ENCODE measurements around the gene MIEN1. TPM values are rescaled to one million over a fixed set of nuclear protein-coding genes. Genes with fewer than 3 reads are reported as not detected.

Gene MIEN1
- total and polyA plus RNA-seq, 8 donors, result 9.3 to 312 (median 114) TPM

DNA sequence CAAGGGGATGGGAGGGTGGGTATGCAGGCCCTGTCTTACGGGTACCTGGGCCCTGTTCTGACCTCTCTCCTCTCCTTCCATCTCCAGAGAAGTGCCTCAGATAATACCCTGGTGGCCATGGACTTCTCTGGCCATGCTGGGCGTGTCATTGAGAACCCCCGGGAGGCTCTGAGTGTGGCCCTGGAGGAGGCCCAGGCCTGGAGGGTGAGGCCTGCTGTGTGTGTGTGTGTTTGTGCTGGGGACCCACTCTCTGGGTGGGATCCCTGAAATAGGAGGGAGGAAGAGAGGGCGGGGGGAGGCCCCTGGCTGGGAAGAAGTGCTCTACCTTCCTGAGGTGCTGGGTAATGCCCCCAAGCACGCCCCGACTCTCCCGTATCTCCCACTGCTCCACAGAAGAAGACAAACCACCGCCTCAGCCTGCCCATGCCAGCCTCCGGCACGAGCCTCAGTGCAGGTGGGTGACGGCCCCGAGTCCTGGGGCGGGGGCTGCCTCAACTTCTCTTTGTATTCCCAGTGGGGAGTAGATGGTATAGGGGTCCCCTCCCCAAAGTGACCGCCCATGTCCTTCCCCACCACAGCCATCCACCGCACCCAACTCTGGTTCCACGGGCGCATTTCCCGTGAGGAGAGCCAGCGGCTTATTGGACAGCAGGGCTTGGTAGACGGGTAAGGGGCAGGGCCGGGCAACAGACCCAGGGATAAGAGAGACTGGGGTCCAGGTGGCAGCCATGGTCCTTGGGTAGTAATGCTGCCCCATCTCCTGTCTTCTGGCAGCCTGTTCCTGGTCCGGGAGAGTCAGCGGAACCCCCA is 15.2 kb upstream of the MIEN1 start:
- no peak for DNase-seq
- intact Hi-C loops (cut with DNase I; ENCODE audit: low total_unique reads), result no loop called here
- WGBS, 5 donors, result 90 to 93% (median 92%) methylated on average over 22 to 23 of the region's 23 CpGs
- Histone ChIP-seq H3K9me3 (no peaks in the 10 kb centered on the region), H3K27ac (no peak overlapping the region), H3K4me1 (peaks cover 6 to 23% (median 18%) of the 10 kb centered on the region in 4 donors), H3K36me3 (peaks cover 17 to 55% (median 53%) of the 10 kb centered on the region in 4 donors), H3K27me3 (peaks cover 0 to 39% (median 10%) of the 10 kb centered on the region in 3 donors), H3K4me3 (no peak overlapping the region)
- TF ChIP-seq POLR2AphosphoS5 (IDR thresholded peaks at IDR 0.05) (no peak), POLR2A (IDR thresholded peaks at IDR 0.05) (no peak)
- TF ChIP-seq, protein P1, sequence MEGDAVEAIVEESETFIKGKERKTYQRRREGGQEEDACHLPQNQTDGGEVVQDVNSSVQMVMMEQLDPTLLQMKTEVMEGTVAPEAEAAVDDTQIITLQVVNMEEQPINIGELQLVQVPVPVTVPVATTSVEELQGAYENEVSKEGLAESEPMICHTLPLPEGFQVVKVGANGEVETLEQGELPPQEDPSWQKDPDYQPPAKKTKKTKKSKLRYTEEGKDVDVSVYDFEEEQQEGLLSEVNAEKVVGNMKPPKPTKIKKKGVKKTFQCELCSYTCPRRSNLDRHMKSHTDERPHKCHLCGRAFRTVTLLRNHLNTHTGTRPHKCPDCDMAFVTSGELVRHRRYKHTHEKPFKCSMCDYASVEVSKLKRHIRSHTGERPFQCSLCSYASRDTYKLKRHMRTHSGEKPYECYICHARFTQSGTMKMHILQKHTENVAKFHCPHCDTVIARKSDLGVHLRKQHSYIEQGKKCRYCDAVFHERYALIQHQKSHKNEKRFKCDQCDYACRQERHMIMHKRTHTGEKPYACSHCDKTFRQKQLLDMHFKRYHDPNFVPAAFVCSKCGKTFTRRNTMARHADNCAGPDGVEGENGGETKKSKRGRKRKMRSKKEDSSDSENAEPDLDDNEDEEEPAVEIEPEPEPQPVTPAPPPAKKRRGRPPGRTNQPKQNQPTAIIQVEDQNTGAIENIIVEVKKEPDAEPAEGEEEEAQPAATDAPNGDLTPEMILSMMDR (IDR thresholded peaks at IDR 0.05), result no peak

DNA sequence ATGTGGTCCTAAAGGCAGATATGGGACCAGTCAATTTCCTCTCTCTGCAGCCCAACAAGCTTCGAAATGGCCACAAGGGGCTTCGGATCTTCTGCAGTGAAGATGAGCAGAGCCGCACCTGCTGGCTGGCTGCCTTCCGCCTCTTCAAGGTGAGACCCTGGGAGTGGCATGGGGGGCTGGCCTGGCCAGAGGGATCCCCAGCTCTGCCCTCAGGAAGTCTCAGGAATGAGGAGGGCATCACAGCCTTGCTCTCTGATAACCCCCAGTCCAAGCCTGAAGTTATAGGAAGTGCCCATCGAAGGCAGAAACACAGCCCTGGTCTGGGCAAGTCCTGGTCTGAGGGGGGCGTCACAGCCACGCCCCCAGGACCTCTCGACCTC is 14.5 kb upstream of the MIEN1 start:
- Histone ChIP-seq H3K4me1 (peaks cover 13 to 31% (median 18%) of the 10 kb centered on the region in 4 donors), H3K27me3 (peaks cover 0 to 46% (median 17%) of the 10 kb centered on the region in 3 donors), H3K4me3 (no peak overlapping the region), H3K9me3 (no peaks in the 10 kb centered on the region), H3K36me3 (peaks cover 17 to 55% (median 53%) of the 10 kb centered on the region in 4 donors), H3K27ac (no peak overlapping the region)
- no peak for TF ChIP-seq EP300 (IDR thresholded peaks at IDR 0.05)
- TF ChIP-seq POLR2A (IDR thresholded peaks at IDR 0.05), result no peak
- TF ChIP-seq POLR2AphosphoS5 (IDR thresholded peaks at IDR 0.05), result no peak
- TF ChIP-seq, protein P1 (IDR thresholded peaks at IDR 0.05), result no peak
- intact Hi-C loops (cut with DNase I; ENCODE audit: low total_unique reads), result no loop called here
- 81 to 92% (median 83%) methylated on average over 5 to 8 of the region's 8 CpGs for WGBS, 5 donors
- DNase-seq, result no peak

DNA sequence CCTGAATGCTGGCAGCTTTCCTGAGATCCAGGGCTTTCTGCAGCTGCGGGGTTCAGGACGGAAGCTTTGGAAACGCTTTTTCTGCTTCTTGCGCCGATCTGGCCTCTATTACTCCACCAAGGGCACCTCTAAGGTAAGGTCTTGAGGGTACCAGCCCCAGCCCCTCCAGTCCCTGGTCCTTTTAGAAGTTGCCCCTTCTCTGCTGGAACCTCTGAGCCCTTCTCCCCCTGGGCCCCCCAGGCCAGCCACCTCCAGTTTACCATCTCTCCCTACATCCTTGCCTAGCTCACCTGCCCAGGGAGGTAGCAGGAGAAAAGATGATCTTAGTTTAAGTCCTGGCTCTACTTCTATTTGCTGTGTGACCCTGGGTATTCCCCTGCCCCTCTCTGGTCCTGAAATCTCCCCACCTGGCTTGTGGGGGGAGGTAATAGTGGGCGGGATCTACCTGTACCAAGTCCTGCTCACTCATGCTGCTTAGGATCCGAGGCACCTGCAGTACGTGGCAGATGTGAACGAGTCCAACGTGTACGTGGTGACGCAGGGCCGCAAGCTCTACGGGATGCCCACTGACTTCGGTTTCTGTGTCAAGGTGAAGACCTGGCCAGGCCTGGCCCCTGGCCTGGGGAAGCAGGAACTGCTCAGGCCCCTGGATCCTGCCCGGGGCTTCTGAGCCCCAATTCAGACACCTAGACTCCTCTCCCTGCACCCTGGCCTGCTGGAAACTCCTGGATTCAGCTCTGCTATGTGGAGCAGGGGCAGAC is 13.9 kb upstream of the MIEN1 start:
- H3K27me3 ChIP-seq, result peaks cover 0 to 52% (median 23%) of the 10 kb centered on the region in 3 donors
- H3K9me3 ChIP-seq, result no peaks in the 10 kb centered on the region
- no peak for DNase-seq
- peaks cover 16 to 36% (median 23%) of the 10 kb centered on the region in 4 donors for H3K4me1 ChIP-seq
- 84 to 94% (median 89%) methylated on average over 15 to 16 of the region's 16 CpGs for WGBS, 5 donors
- peaks cover 17 to 55% (median 53%) of the 10 kb centered on the region in 4 donors for H3K36me3 ChIP-seq
- no peak overlapping the region for H3K27ac ChIP-seq
- no peak overlapping the region for H3K4me3 ChIP-seq
- TF ChIP-seq POLR2AphosphoS5 (IDR thresholded peaks at IDR 0.05), result no peak
- no peak for TF ChIP-seq POLR2A (IDR thresholded peaks at IDR 0.05)
- TF ChIP-seq, protein P1 (IDR thresholded peaks at IDR 0.05), result no peak
- TF ChIP-seq EP300 (IDR thresholded peaks at IDR 0.05), result no peak
- intact Hi-C loops (cut with DNase I; ENCODE audit: low total_unique reads), result no loop called here

DNA sequence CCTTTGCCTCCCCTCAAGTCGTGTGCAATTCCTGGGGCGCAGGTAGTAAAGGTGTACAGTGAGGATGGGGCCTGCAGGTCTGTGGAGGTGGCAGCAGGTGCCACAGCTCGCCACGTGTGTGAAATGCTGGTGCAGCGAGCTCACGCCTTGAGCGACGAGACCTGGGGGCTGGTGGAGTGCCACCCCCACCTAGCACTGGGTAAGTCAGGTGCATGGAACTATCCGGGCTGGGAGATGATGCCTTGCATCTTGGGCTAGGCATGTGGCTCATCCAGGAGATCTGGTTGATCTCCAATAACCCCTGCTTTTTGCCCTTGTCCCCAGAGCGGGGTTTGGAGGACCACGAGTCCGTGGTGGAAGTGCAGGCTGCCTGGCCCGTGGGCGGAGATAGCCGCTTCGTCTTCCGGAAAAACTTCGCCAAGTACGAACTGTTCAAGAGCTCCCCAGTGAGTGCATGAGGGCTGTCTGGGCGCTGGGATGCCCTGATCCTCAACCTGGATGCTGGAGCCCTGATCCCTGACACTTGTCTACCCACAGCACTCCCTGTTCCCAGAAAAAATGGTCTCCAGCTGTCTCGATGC is 12.6 kb upstream of the MIEN1 start:
- H3K36me3 ChIP-seq, result peaks cover 17 to 55% (median 53%) of the 10 kb centered on the region in 4 donors
- H3K27ac ChIP-seq, result no peak overlapping the region
- DNase-seq, result no peak
- H3K4me1 ChIP-seq, result peaks cover 25 to 49% (median 36%) of the 10 kb centered on the region in 4 donors
- intact Hi-C loops (cut with DNase I; ENCODE audit: low total_unique reads), result no loop called here
- WGBS, 5 donors, result 83 to 87% (median 85%) methylated on average over 19 to 21 of the region's 21 CpGs
- H3K27me3 ChIP-seq, result peaks cover 0 to 65% (median 36%) of the 10 kb centered on the region in 3 donors
- no peak for TF ChIP-seq EP300 (IDR thresholded peaks at IDR 0.05)
- TF ChIP-seq, protein P1 (IDR thresholded peaks at IDR 0.05), result no peak
- TF ChIP-seq POLR2AphosphoS5 (IDR thresholded peaks at IDR 0.05), result no peak
- TF ChIP-seq POLR2A (IDR thresholded peaks at IDR 0.05), result no peak
- H3K9me3 ChIP-seq, result no peaks in the 10 kb centered on the region
- no peak overlapping the region for H3K4me3 ChIP-seq

Measured in stomach (tissue), 9 donors.